ENCODE results near the gene FLNA.
"Not testable (repeated sequence)": the region's sequence is repeated elsewhere in the genome, so short reads cannot be mapped to it uniquely, and the experiment has no call there.

FLNA gene

DNA sequence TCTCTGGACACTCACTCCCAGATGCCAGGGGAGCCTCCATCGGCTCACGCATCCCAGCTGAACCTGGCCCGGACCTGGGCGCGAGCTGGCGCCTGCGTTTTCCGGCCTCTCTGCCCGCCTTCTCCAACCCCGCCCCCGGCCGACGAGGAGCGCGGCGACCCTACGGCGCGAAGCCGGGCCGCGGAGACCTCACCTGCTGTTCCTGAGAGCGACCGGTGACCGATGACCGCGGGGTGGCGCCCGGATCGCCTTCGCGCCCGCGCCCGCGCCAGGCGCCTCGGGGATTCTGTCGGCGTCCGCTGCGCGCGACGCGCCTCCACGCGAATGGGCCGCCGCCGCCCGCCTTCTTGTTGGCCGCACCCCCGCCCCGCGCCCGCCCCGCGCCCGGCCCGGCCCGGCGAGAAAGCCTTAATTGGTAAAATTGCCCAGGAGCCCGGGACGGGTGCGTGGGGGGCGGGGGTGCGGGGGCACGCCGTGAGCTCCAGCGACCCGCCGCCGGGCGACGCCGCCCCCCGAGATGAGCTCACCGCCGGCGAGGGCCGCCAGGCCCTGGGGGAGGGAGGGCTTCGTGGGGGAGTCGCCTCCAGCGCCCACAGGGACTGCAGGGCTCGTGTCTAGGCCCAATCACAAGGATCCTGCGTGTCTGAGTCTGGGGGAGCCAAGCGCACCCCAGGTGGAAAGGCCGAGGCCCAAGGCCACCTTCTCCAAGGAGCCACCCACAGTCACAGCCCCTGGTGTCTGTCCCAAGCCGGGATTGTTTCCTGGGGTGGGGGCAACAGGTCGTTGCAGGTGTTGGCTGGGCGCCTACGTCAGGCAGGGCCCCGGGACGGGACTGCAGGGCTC is at the start of gene FLNA:
Gene FLNA, minus strand, starts transcription at position 322 of the 843 bp plus-strand sequence. CDS start 3,389 bp downstream, outside the sequence.
- DNase-seq (ENCODE audit: low read depth in 4 of 4, low spot score in 1 of 4): no peak

- DNase-seq (ENCODE audit: low read depth in 4 of 4, low spot score in 1 of 4): no peak
Observed at GRCh38 chrX:154420402-154420756, 45.9 kb upstream of the FLNA start.

GRCh38 chrX:154419688-154420401 is 45.4 kb upstream of the FLNA start:
- DNase-seq (ENCODE audit: low read depth in 4 of 4, low spot score in 1 of 4): no peak

DNA sequence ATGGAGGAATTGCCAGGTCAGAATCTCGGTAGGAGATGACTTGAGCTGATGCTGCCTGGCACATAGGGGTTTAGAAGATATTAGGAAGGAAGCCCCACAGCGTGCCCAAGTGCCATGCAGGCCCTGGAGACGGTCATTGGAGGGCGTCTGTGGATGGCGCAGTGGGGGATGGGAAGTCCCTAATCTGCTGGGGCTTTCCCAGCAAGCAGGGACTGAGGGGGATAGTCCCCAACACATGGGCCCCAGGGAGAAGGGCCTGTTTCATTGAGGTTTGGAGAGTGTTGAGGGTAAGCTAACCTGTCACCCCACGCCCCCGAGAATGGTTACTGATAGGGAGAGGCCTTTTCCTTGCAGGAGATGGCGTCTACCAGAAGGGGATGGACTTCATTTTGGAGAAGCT is 44.8 kb upstream of the FLNA start:
- no peak for DNase-seq (ENCODE audit: low read depth in 4 of 4, low spot score in 1 of 4)

DNA sequence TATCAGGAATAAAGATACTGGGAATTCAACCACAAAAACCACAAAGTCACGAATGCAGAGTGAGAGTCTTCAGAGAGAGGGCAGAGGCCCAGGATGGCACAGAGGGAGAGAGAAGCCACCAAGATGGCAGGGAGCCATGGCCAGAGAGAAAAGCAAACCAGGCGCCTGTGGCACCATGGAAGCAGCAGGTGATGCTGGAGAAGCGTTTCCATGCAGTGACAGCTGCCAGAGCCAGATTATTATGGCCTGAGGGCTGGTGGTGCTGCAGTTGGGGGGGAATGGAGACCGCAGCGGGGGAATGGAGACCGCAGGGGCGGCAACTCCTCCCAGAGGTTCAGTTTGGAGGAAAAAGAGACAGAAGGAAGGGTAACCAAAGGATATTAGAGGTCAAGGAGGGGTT is 42.7 kb upstream of the FLNA start:
- no peak for DNase-seq (ENCODE audit: low read depth in 4 of 4, low spot score in 1 of 4)

DNA sequence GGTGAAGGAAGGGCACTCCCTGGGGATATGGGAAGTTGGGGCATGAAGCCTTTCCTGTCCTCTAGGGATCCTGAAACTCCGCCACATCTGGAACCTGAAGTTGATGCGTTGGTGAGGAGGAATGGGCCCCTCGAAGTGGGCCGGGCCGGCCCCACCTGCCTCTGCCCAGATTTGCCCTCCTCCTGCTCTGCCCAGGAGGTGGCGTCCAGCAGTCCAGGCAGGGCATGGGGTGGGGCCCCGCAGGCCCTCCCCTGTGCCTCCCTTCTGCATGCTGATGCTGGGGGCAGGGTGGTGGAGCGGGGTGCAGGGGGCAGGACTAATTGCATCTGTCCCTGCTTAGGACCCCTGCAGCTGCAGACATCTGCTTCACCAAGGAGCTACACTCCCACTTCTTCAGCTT is 38.7 kb upstream of the FLNA start:
- no peak for DNase-seq (ENCODE audit: low read depth in 4 of 4, low spot score in 1 of 4)

DNA sequence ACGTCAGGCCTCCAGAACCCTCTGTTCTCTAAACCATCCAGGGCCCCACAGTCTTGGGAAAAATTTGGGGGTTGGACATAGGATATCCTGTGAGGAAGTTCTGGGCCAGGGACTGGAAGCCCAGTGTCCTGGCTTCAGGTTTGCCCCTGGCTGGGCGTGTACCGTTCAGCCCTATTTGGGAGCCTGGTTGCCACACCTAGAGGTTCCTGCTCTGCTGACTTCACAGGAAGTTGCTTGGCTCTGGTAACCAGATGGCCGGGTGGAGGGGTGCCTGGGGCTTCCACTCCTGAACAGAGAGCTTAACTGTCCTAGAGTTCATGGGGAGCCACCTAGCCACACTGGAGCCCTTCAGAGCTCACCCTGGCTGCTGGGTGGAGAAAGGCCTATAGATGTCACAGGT is 38.0 kb upstream of the FLNA start:
- no peak for DNase-seq (ENCODE audit: low read depth in 4 of 4, low spot score in 1 of 4)

- peak in 2 of 4 experiments; percentile 36 to 61 for DNase-seq (ENCODE audit: low read depth in 4 of 4, low spot score in 1 of 4)
Observed at GRCh38 chrX:154411981-154412340, 37.5 kb upstream of the FLNA start.

GRCh38 chrX:154409222-154409871 is 34.9 kb upstream of the FLNA start, which contains the start of gene DNASE1L1:
Gene DNASE1L1 (minus strand): TSS chrX:154409254. CDS start chrX:154405568, 3,686 bp downstream.
- DNase-seq (ENCODE audit: low read depth in 4 of 4, low spot score in 1 of 4): no peak

- no peak for DNase-seq (ENCODE audit: low read depth in 4 of 4, low spot score in 1 of 4)
Observed at GRCh38 chrX:154408659-154409221, 34.3 kb upstream of the FLNA start.

- no peak for DNase-seq (ENCODE audit: low read depth in 4 of 4, low spot score in 1 of 4)
Observed at GRCh38 chrX:154404625-154405192, 30.3 kb upstream of the FLNA start.

DNA sequence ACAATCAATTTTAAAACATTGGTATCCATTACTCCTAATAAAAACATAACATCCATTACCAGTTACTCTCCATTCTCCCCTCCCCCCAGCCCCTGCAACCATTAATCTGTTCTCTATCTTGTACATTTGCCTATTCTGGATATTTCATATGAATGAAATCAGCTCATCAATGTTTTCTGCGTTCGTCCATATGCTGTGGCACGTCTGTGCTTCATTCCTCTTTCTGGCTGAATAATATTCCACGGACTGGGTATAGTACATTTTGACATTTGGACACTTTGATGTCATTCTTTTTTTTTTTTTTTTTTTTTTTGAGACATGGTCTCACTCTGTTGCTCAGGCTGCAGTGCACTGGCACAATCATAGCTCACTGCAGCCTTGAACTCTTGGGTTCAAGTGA is 29.4 kb upstream of the FLNA start:
- no peak for DNase-seq (ENCODE audit: low read depth in 4 of 4, low spot score in 1 of 4)

- no peak for DNase-seq (ENCODE audit: low read depth in 4 of 4, low spot score in 1 of 4)
Observed at GRCh38 chrX:154403192-154403591, 28.8 kb upstream of the FLNA start.

GRCh38 chrX:154402622-154403127 is 28.2 kb upstream of the FLNA start:
- DNase-seq (ENCODE audit: low read depth in 4 of 4, low spot score in 1 of 4): no peak

DNA sequence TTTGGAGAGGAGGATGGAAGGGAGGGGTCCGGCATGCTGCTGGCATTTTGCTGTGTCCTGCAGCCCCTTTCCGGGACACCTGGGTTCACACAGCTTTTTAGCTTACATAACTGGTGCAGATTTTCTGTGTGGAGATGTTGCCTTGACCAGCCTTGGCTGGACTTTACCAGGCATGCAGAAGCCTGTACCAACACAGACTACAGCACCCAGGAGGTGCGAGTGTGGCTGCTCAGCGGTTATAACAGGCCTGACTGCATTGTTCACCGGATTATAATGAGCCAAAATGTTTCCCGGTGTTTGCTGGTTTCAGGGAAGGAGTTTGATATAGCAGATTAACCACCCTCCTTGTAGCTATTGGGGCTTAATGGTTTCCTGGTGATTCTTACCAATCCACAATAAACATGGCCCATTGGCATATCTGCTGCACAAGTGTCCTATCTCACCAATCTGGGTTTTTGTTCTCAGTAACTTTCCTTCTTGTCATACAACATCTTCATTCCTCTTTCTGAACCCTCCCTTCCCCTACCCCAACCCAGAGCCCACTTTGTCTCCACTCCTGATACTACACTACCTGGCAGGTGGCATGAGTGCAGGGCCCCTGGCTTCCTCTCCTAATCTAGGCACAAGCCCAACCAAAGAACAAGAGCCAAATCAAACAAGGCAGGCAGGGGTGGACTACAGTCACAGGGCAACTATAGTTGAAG is 27.6 kb upstream of the FLNA start:
- no peak for DNase-seq (ENCODE audit: low read depth in 4 of 4, low spot score in 1 of 4)

DNA sequence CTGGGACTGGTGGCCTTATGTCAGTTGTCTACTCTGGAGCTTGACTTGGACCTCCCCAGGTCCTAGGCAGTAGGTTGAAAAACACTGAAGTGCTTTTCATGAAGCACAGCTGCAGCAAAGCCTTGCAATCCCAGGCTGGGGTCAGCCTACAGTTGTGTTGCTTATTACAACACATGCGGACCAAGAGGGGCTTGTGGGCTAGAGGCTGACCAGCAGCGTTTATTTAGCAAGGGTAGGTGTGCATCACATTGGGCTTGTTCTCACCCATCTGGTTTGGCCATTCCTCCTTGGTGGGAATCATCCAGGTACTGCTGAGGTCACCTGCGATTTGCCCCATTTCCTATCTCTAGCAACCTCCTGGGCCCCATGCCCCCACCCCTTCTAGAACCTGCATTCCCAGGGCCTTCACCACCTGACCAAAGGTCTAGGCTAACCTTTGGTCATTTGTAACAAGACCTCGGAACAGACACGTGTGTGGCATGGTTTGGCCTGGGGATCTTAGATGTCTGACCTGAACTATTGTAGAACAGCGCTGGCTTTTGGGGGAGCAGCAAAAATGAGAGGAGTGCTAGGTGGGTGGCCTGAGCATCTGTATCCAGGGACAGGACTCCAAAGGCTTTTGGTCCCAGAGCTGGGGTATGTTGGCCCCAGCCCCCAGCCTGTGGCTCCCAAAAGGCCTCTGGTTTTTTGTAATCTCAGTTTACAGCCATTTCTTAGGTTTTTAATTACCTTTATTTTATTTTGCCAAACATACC is 26.8 kb upstream of the FLNA start:
- DNase-seq (ENCODE audit: low read depth in 4 of 4, low spot score in 1 of 4): no peak

DNA sequence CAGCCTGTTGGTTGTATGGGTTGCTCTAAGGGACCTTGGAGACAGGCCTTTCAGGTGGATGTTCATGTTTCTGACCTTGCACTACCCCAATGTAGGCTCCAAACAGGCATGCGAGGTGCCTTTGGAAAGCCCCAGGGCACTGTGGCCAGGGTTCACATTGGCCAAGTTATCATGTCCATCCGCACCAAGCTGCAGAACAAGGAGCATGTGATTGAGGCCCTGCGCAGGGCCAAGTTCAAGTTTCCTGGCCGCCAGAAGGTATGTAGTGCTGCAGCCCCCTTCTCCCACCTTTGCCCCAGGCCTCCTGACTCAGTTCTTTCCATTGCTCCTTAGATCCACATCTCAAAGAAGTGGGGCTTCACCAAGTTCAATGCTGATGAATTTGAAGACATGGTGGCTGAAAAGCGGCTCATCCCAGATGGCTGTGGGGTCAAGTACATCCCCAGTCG is 26.0 kb upstream of the FLNA start:
- DNase-seq (ENCODE audit: low read depth in 4 of 4, low spot score in 1 of 4): not testable (repeated sequence)

GRCh38 chrX:154399527-154400368 is 25.3 kb upstream of the FLNA start:
- DNase-seq (ENCODE audit: low read depth in 4 of 4, low spot score in 1 of 4): no peak

All from stimulated activated CD4-positive, alpha-beta T cell treated with anti-CD3 and anti-CD28 coated beads, Interleukin-1b, Interleukin-23, amount 100 ng/mL, for 24 hours (primary cell).